ENCODE results near the gene PLEKHA8.

- TF ChIP-seq, protein P1, sequence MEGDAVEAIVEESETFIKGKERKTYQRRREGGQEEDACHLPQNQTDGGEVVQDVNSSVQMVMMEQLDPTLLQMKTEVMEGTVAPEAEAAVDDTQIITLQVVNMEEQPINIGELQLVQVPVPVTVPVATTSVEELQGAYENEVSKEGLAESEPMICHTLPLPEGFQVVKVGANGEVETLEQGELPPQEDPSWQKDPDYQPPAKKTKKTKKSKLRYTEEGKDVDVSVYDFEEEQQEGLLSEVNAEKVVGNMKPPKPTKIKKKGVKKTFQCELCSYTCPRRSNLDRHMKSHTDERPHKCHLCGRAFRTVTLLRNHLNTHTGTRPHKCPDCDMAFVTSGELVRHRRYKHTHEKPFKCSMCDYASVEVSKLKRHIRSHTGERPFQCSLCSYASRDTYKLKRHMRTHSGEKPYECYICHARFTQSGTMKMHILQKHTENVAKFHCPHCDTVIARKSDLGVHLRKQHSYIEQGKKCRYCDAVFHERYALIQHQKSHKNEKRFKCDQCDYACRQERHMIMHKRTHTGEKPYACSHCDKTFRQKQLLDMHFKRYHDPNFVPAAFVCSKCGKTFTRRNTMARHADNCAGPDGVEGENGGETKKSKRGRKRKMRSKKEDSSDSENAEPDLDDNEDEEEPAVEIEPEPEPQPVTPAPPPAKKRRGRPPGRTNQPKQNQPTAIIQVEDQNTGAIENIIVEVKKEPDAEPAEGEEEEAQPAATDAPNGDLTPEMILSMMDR (IDR thresholded peaks at IDR 0.05) = no peak
- TF ChIP-seq EP300 (IDR thresholded peaks at IDR 0.05) (no peak), POLR2AphosphoS5 (IDR thresholded peaks at IDR 0.05) (no peak), POLR2A (IDR thresholded peaks at IDR 0.05) (no peak)
These were observed 147.5 kb downstream of the PLEKHA8 start for GRCh38 chr7:30175636-30176147.

Measured in suprapubic skin (tissue), 4 donors.